Left lung (tissue), 10 donors: ENCODE measurements around the gene MTMR12. TPM values are rescaled to one million over a fixed set of nuclear protein-coding genes. Genes with fewer than 3 reads are reported as not detected.
"Not testable (repeated sequence)": the region's sequence is repeated elsewhere in the genome, so short reads cannot be mapped to it uniquely, and the experiment has no call there.

Source experiments
- ATAC-seq: fragments of 200-7000 bp; cut with Tn5 transposase; one replicate; pipeline ENCODE4 v1.9.1; 2020; ENCODE audit warnings: moderate library complexity
- DNase-seq, 4 donors: peaks; one replicate each; pipeline ENCODE4 v3.0.0-alpha.2; 2013 to 2020
- H3K27ac ChIP-seq, 2 donors: fragments of 200-600 bp; sonication (generic) in 1 of 2; one replicate each; pipeline versions ENCODE4 v1.5.0 to v1.8.0; 2020 to 2021
- H3K27me3 ChIP-seq, 2 donors: fragments of 200-600 bp; sonication (generic) in 1 of 2; one replicate each; pipeline versions ENCODE4 v1.5.0 to v1.8.0; 2020 to 2021
- H3K36me3 ChIP-seq, 2 donors: fragments of 200-600 bp; sonication (generic) in 1 of 2; one replicate each; pipeline versions ENCODE4 v1.5.0 to v1.8.0; 2020 to 2021
- H3K4me1 ChIP-seq, 2 donors: fragments of 200-600 bp; one replicate each; pipeline ENCODE4 v1.8.0; 2021
- H3K4me3 ChIP-seq, 2 donors: fragments of 200-600 bp; sonication (generic) in 1 of 2; one replicate each; pipeline versions ENCODE4 v1.5.0 to v1.8.0; 2020 to 2021; ENCODE audit warnings: mild to moderate bottlenecking in 1 of 2
- H3K9me3 ChIP-seq, 2 donors: fragments of 200-600 bp; sonication (generic) in 1 of 2; one replicate each; pipeline versions ENCODE4 v1.5.0 to v1.8.0; 2020 to 2021
- intact Hi-C, 2 donors: fragments of 100-400 bp; cut with DNase I; formaldehyde crosslinking; loops; one replicate each; pipeline versions ENCODE4 v1.11.2 to v1.14.2; 2022
- polyA plus RNA-seq, 6 donors: library from polyadenylated mRNA; unstranded; fragments of 120-200 nt; gene quantifications; one replicate each; pipeline ENCODE4 v1.2.1, GENCODE V29; 2013; ENCODE audit not compliant: insufficient read length in 6 of 6
- total RNA-seq, 2 donors: library from RNA; stranded (reverse); fragmentation: NEBNext Ultra II Directional; extraction: Animal tissue kit (Norgen Biotek cat#: 25700); gene quantifications; one replicate each; pipeline ENCODE4 v1.2.1, GENCODE V29; 2021
- TF ChIP-seq, protein P1 (sequence below), 2 donors: fragments of 200-600 bp; sonication (generic) in 1 of 2; IDR thresholded peaks; one replicate each; pipeline versions ENCODE4 v1.5.0 to v1.8.0; 2021; ENCODE audit warnings: antibody characterized with exemption in 2 of 2
- donor health status: DM: no; HTN: yes; CAD: no.
- donor health status: DM: no; HTN: no; CAD: no.

Gene MTMR12
- total and polyA plus RNA-seq, 8 donors: 27.9 to 39.0 (median 34.4) TPM

DNA sequence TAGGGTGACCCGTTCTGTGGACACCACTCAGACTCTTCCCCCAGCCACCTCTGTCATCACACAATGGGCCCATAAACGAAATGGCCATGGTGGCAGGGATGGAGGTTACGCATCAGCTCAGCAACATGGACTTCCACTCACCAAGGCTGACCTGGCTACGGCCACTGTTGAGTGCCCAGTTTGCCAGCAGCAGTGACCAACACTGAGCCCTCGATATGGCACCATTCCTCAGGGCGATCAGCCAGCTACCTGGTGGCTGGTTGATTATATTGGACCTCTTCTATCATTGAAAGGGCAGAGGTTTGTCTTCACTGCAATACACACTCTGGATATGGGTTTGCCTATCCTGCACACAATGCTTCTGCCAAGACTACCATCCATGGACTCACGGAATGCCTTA is 21.1 kb downstream of the MTMR12 start:
- TF ChIP-seq, protein P1, sequence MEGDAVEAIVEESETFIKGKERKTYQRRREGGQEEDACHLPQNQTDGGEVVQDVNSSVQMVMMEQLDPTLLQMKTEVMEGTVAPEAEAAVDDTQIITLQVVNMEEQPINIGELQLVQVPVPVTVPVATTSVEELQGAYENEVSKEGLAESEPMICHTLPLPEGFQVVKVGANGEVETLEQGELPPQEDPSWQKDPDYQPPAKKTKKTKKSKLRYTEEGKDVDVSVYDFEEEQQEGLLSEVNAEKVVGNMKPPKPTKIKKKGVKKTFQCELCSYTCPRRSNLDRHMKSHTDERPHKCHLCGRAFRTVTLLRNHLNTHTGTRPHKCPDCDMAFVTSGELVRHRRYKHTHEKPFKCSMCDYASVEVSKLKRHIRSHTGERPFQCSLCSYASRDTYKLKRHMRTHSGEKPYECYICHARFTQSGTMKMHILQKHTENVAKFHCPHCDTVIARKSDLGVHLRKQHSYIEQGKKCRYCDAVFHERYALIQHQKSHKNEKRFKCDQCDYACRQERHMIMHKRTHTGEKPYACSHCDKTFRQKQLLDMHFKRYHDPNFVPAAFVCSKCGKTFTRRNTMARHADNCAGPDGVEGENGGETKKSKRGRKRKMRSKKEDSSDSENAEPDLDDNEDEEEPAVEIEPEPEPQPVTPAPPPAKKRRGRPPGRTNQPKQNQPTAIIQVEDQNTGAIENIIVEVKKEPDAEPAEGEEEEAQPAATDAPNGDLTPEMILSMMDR (IDR thresholded peaks at IDR 0.05): no peak
- peaks cover 0 to 13% of the 10 kb centered on the region in 2 donors for H3K36me3 ChIP-seq
- no peaks in the 10 kb centered on the region for H3K9me3 ChIP-seq
- no peaks in the 10 kb centered on the region for H3K27me3 ChIP-seq
- no peak overlapping the region for H3K27ac ChIP-seq
- DNase-seq (no peak), ATAC-seq (no peak)
- intact Hi-C loops: no loop called here
- no peak overlapping the region for H3K4me3 ChIP-seq
- H3K4me1 ChIP-seq: no peaks in the 10 kb centered on the region

DNA sequence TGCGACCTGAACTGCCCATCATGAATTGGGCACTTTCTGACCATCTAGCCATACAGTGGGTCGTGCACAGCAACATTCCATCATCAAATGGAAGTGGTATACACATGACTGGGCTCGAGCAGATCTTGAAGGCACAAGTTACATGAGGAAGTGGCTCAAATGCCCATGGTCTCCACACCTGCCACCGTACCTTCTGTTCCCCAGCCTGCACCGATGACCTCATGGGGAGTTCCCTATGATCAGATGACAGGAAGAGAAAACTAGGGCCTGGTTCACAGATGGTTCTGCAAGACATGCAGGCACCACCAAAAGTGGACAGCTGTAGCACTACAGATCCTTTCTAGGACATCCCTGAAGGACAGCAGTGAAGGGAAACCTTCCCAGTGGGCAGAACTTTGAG is 21.8 kb downstream of the MTMR12 start:
- Histone ChIP-seq H3K36me3 (peaks cover 0 to 6% of the 10 kb centered on the region in 2 donors), H3K27me3 (no peaks in the 10 kb centered on the region), H3K9me3 (no peaks in the 10 kb centered on the region), H3K27ac (no peak overlapping the region), H3K4me3 (no peak overlapping the region), H3K4me1 (no peaks in the 10 kb centered on the region)
- intact Hi-C loops: no loop called here
- ATAC-seq (no peak), DNase-seq (no peak)
- TF ChIP-seq, protein P1 (IDR thresholded peaks at IDR 0.05): no peak

DNA sequence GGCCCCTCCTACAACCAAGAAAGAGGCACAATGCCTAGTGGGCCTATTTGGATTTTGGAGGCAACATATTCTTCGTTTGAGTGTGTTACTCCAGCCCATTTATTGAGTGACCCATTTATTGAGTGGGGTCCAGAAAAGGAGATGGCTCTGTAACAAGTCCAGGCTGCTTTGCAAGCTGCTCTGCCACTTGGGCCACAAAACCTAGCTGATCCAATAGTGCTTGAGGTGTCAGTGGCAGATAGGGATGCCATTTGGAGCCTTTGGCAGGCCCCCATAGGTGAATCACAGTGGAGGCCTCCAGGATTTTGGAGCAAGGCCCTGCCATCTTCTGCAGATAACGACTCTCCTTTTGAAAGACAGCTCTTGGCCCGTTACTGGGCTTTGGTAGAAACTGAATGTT is 22.2 kb downstream of the MTMR12 start:
- H3K4me1 ChIP-seq, ATAC-seq, H3K27ac ChIP-seq, H3K4me3 ChIP-seq, H3K27me3 ChIP-seq, intact Hi-C loops, DNase-seq, H3K36me3 ChIP-seq, H3K9me3 ChIP-seq: not testable (repeated sequence)

DNA sequence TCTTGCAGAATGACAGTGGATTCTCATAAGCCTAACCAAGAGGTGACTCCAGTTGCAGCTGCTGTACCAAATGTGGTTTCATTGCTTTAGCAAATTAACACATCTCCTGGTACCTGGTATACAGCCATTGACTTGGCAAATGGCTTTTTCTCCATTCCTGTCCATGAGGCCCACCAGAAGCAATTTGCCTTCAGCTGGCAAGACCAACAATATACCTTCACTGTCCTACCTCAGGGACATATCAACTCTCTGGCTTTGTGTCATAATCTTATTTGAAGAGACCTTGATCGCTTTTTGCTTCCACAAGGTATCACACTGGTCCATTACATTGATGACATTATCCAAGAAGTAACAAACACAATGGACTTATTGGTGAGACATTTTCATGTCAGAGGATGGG is 22.8 kb downstream of the MTMR12 start:
- H3K27ac ChIP-seq, H3K36me3 ChIP-seq, H3K27me3 ChIP-seq, H3K4me3 ChIP-seq, ATAC-seq, DNase-seq, intact Hi-C loops, H3K4me1 ChIP-seq, H3K9me3 ChIP-seq: not testable (repeated sequence)

DNA sequence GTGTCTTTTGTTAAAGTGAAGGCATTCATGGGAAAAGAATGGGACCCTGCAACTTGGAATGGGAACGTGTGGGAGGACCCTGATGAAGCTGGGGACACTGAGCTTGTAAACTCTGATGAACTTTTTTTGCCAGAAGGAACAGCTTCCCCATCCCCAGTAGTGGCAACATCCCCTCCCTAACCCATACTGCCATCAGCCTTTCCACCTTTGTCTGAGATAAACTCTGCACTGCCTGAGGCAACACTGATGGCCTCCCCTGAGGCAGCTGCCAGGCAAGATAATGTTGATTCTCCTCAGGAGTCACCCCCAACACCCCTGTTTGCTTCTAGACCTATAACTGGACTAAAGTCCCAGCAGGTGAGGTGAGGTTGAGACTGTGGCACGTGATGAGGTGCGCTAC is 24.6 kb downstream of the MTMR12 start:
- H3K36me3 ChIP-seq, H3K4me1 ChIP-seq, intact Hi-C loops, H3K27me3 ChIP-seq, DNase-seq, ATAC-seq, H3K9me3 ChIP-seq, H3K4me3 ChIP-seq, H3K27ac ChIP-seq: not testable (repeated sequence)

DNA sequence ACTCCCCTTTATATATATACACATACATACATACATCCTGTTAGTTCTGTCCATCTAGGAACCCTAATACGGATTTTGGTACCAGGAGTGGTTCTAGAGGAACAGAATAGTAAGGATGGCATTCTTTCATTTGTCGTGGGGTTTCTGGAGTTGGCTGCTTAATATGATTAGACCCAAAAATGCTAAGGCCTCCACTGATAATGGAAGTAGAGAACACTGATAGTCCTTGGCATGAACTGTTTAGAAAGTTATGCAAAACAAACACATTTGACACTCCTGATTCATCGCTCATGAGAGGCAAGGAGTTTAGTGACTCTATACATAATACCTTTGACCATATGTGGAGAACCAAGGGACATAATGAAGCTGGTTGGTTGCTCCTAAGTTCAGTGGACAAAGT is 25.2 kb downstream of the MTMR12 start:
- H3K27ac ChIP-seq, ATAC-seq, H3K36me3 ChIP-seq, intact Hi-C loops, H3K4me1 ChIP-seq, H3K27me3 ChIP-seq, H3K9me3 ChIP-seq, H3K4me3 ChIP-seq, DNase-seq: not testable (repeated sequence)

DNA sequence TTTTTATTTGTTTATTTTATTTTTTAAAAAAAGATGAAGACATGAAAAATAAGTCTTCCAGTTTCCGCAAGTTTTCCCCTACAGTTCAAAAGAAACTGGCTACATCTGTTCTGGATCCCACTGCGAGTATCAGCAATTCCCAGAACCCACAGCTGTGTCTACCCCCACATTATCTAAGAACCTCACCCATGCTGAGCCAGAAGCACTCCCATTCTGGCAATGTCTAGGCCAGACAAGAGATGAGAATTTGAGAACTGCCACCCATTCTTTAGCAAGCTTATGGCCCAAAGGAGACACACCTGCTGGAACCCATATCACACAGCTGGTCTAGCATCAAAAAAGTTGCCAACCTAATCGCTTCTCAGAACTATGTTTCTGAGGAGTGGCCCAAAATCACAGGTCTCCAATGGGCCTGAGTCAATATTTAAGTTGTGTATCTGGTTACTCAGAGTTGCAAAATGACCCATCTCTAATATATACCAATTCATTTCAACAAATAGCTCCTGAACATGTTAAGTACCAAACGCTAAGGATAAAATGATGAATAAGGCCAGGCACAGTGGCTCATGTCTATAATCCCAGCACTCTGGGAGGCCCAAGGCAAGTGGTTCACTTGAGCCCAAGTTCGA is 27.1 kb downstream of the MTMR12 start:
- Histone ChIP-seq H3K4me3 (no peak overlapping the region), H3K36me3 (no peaks in the 10 kb centered on the region), H3K27ac (no peak overlapping the region), H3K9me3 (no peaks in the 10 kb centered on the region), H3K4me1 (no peaks in the 10 kb centered on the region), H3K27me3 (no peaks in the 10 kb centered on the region)
- DNase-seq (no peak), ATAC-seq (no peak)
- intact Hi-C loops: no loop called here
- TF ChIP-seq, protein P1 (IDR thresholded peaks at IDR 0.05): no peak
